DOHH2 (cell line): ENCODE data around the gene ADGRG1.

Source experiments
- H3F3A ChIP-seq: fragments of 200-600 bp; sonication (generic), shearing (Covaris generic); 2 replicates; pipeline ENCODE4 v1.6.0; 2016; ENCODE audit warnings: antibody characterized with exemption, mild to moderate bottlenecking; ENCODE audit not compliant: control insufficient read depth, insufficient read depth
- H3K27ac ChIP-seq: fragments of 200-600 bp; sonication (generic); 2 replicates; pipeline ENCODE4 v1.5.1; 2014; ENCODE audit warnings: low read depth, mild to moderate bottlenecking, low read length, moderate library complexity
- H3K27me3 ChIP-seq: fragments of 200-600 bp; sonication (generic); 2 replicates; pipeline ENCODE4 v1.6.1; 2014; ENCODE audit warnings: mild to moderate bottlenecking, low read length, mixed read lengths; ENCODE audit not compliant: control insufficient read depth
- H3K36me3 ChIP-seq: fragments of 200-600 bp; sonication (generic); 2 replicates; pipeline ENCODE4 v1.6.1; 2014; ENCODE audit warnings: mild to moderate bottlenecking, low read length, moderate library complexity, mixed read lengths; ENCODE audit not compliant: control insufficient read depth
- H3K4me1 ChIP-seq: fragments of 200-600 bp; sonication (generic); 2 replicates; pipeline ENCODE4 v1.6.1; 2014; ENCODE audit warnings: mild to moderate bottlenecking, low read length, mixed read lengths; ENCODE audit not compliant: control insufficient read depth
- H3K4me2 ChIP-seq: fragments of 200-600 bp; sonication (generic); 2 replicates; pipeline ENCODE4 v1.6.0; 2014; ENCODE audit warnings: mild to moderate bottlenecking, low read length, moderate library complexity
- H3K4me3 ChIP-seq: fragments of 200-600 bp; sonication (generic); 2 replicates; pipeline ENCODE4 v1.5.1; 2014; ENCODE audit warnings: mild to moderate bottlenecking, low read length, mixed read lengths
- H3K79me2 ChIP-seq: fragments of 200-600 bp; sonication (generic); 2 replicates; pipeline ENCODE4 v1.6.1; 2014; ENCODE audit warnings: mild to moderate bottlenecking, low read length, mixed read lengths; ENCODE audit not compliant: control insufficient read depth
- H3K9me2 ChIP-seq: fragments of 200-600 bp; sonication (generic); replicated peaks from 2 replicates; pipeline ENCODE4 v1.6.1; 2014; ENCODE audit warnings: mild to moderate bottlenecking, low read length, mixed read lengths; ENCODE audit not compliant: control insufficient read depth
- H3K9me3 ChIP-seq: fragments of 200-600 bp; sonication (generic); 2 replicates; pipeline ENCODE4 v1.6.1; 2014; ENCODE audit warnings: antibody characterized with exemption, low read length, mixed read lengths; ENCODE audit not compliant: control insufficient read depth, insufficient read depth
- H4K20me1 ChIP-seq: fragments of 200-600 bp; sonication (generic); 2 replicates; pipeline ENCODE4 v1.6.0; 2014; ENCODE audit warnings: low read depth, mild to moderate bottlenecking, antibody characterized with exemption, low read length, moderate library complexity; ENCODE audit not compliant: control insufficient read depth, insufficient read depth
- CTCF ChIP-seq: fragments of 200-600 bp; sonication (generic); IDR thresholded peaks from one replicate; pipeline ENCODE4 v1.5.1; 2014; ENCODE audit warnings: antibody characterized with exemption, mild to moderate bottlenecking, low read depth, low read length; ENCODE audit not compliant: poor library complexity, severe bottlenecking
- EZH2phosphoT487 ChIP-seq: fragments of 200-600 bp; sonication (generic); IDR thresholded peaks from 2 replicates; pipeline ENCODE4 v1.6.1; 2017; ENCODE audit warnings: borderline replicate concordance, mild to moderate bottlenecking, antibody characterized with exemption, low read length, moderate library complexity, mixed read lengths

The ADGRG1 gene

GRCh38 chr16:57606847-57607501 lies 21.5 kb upstream of the ADGRG1 start:
- no peaks in the 10 kb centered on the region for H3K9me3 ChIP-seq
- H3K36me3 ChIP-seq: no peaks in the 10 kb centered on the region
- no peaks in the 10 kb centered on the region for H3K79me2 ChIP-seq
- H3K27ac ChIP-seq: no peak overlapping the region
- no peak for TF ChIP-seq EZH2phosphoT487
- no peak for TF ChIP-seq CTCF
- H4K20me1 ChIP-seq: peaks cover 3% of the 10 kb centered on the region; the same call in 1 of the 2 replicates
- H3K4me3 ChIP-seq: no peak overlapping the region
- H3K4me1 ChIP-seq: no peaks in the 10 kb centered on the region
- H3K4me2 ChIP-seq: no peak overlapping the region
- H3F3A ChIP-seq: no peaks in the 10 kb centered on the region
- H3K27me3 ChIP-seq: peaks cover 54% of the 10 kb centered on the region
- H3K9me2 ChIP-seq: no peaks in the 10 kb centered on the region

- Histone ChIP-seq H3K9me3 (no peaks in the 10 kb centered on the region), H3K36me3 (no peaks in the 10 kb centered on the region), H3K9me2 (no peaks in the 10 kb centered on the region), H3K27me3 (peaks cover 52% of the 10 kb centered on the region), H3F3A (no peaks in the 10 kb centered on the region), H3K4me2 (no peak overlapping the region), H3K4me3 (no peak overlapping the region), H3K4me1 (no peaks in the 10 kb centered on the region), H3K27ac (no peak overlapping the region), H3K79me2 (no peaks in the 10 kb centered on the region), H4K20me1 (peaks cover 3% of the 10 kb centered on the region; the same call in 1 of the 2 replicates)
- TF ChIP-seq EZH2phosphoT487 (no peak), CTCF (no peak)
Observed at GRCh38 chr16:57607676-57608461, 20.6 kb upstream of the ADGRG1 start.

GRCh38 chr16:57608462-57609113 lies 19.8 kb upstream of the ADGRG1 start:
- H3K4me3 ChIP-seq: no peak overlapping the region
- TF ChIP-seq EZH2phosphoT487 (no peak), CTCF (no peak)
- no peak overlapping the region for H3K27ac ChIP-seq
- H4K20me1 ChIP-seq: peaks cover 3% of the 10 kb centered on the region; the same call in 1 of the 2 replicates
- H3K9me2 ChIP-seq: no peaks in the 10 kb centered on the region
- no peaks in the 10 kb centered on the region for H3K9me3 ChIP-seq
- no peaks in the 10 kb centered on the region for H3F3A ChIP-seq
- no peaks in the 10 kb centered on the region for H3K36me3 ChIP-seq
- no peaks in the 10 kb centered on the region for H3K4me1 ChIP-seq
- H3K79me2 ChIP-seq: no peaks in the 10 kb centered on the region
- H3K4me2 ChIP-seq: no peak overlapping the region
- peaks cover 45% of the 10 kb centered on the region for H3K27me3 ChIP-seq
